HUES64 (cell line): ENCODE measurements around the gene SPON2.

Source experiments
- H3K27ac ChIP-seq: 2 replicates; pipeline ENCODE4 v1.7.0; 2013; ENCODE audit warnings: low read depth, low read length, inconsistent platforms
- H3K27me3 ChIP-seq: 2 replicates; pipeline ENCODE4 v1.6.1; 2013; ENCODE audit warnings: mild to moderate bottlenecking, low read length; ENCODE audit not compliant: insufficient read depth
- H3K36me3 ChIP-seq: 2 replicates; pipeline ENCODE4 v1.6.1; 2013; ENCODE audit warnings: mild to moderate bottlenecking, low read length; ENCODE audit not compliant: insufficient read depth
- H3K4me1 ChIP-seq: 2 replicates; pipeline ENCODE4 v1.6.1; 2013; ENCODE audit warnings: mild to moderate bottlenecking, low read length, moderate library complexity; ENCODE audit not compliant: insufficient read depth
- H3K4me3 ChIP-seq: 2 replicates; pipeline ENCODE4 v1.5.1; 2013; ENCODE audit warnings: mild to moderate bottlenecking, low read length, moderate library complexity
- H3K9ac ChIP-seq: 2 replicates; pipeline ENCODE4 v1.6.1; 2013; ENCODE audit warnings: mild to moderate bottlenecking, low read depth, low read length
- H3K9me3 ChIP-seq: 2 replicates; pipeline ENCODE4 v1.6.1; 2013; ENCODE audit warnings: low read depth, low read length; ENCODE audit not compliant: insufficient read depth
- WGBS: fragments of 150-250, 120-280 bp; methylation state at CpG from one replicate; pipeline ENCODE4 v1.1.7; 2013; ENCODE audit warnings: missing lambda C conversion rate; 5-methylcytosine and 5-hydroxymethylcytosine counted together

Gene SPON2

GRCh38 chr4:1192493-1193205 is 20.3 kb upstream of the SPON2 start:
- no peaks in the 10 kb centered on the region for H3K27me3 ChIP-seq
- no peak overlapping the region for H3K27ac ChIP-seq
- no peak overlapping the region for H3K4me3 ChIP-seq
- no peaks in the 10 kb centered on the region for H3K9me3 ChIP-seq
- H3K9ac ChIP-seq, result no peak overlapping the region
- 91% methylated on average over 13 of the region's 13 CpGs for whole genome bisulfite sequencing
- H3K36me3 ChIP-seq, result no peaks in the 10 kb centered on the region
- H3K4me1 ChIP-seq, result no peaks in the 10 kb centered on the region

- H3K9me3 ChIP-seq, result no peaks in the 10 kb centered on the region
- peaks cover 2% of the 10 kb centered on the region; the same call in 1 of the 2 replicates for H3K27me3 ChIP-seq
- no peak overlapping the region for H3K9ac ChIP-seq
- 92% methylated on average over 4 of the region's 4 CpGs for WGBS
- H3K27ac ChIP-seq, result no peak overlapping the region
- no peaks in the 10 kb centered on the region for H3K36me3 ChIP-seq
- H3K4me3 ChIP-seq, result no peak overlapping the region
- no peaks in the 10 kb centered on the region for H3K4me1 ChIP-seq
Measured at GRCh38 chr4:1192091-1192492, 19.7 kb upstream of the SPON2 start.

- Histone ChIP-seq H3K27ac (no peak overlapping the region), H3K27me3 (peaks cover 6% of the 10 kb centered on the region; the same call in 1 of the 2 replicates), H3K9me3 (no peaks in the 10 kb centered on the region), H3K4me3 (no peak overlapping the region), H3K36me3 (no peaks in the 10 kb centered on the region), H3K9ac (no peak overlapping the region), H3K4me1 (no peaks in the 10 kb centered on the region)
- 88% methylated on average over 5 of the region's 5 CpGs for WGBS
Measured at GRCh38 chr4:1191621-1192020, 19.2 kb upstream of the SPON2 start.

- Histone ChIP-seq H3K4me3 (no peak overlapping the region), H3K9ac (no peak overlapping the region), H3K27me3 (peaks cover 7% of the 10 kb centered on the region; the same call in 1 of the 2 replicates), H3K4me1 (no peaks in the 10 kb centered on the region), H3K9me3 (no peaks in the 10 kb centered on the region), H3K36me3 (no peaks in the 10 kb centered on the region), H3K27ac (no peak overlapping the region)
- 33% methylated on average over 1 of the region's 1 CpG for WGBS
Measured at GRCh38 chr4:1187182-1187581, 14.8 kb upstream of the SPON2 start.

GRCh38 chr4:1183985-1184773 is 11.8 kb upstream of the SPON2 start:
- H3K36me3 ChIP-seq, result no peaks in the 10 kb centered on the region
- H3K4me3 ChIP-seq, result no peak overlapping the region
- H3K27me3 ChIP-seq, result peaks cover 7% of the 10 kb centered on the region; the same call in 1 of the 2 replicates
- no peak overlapping the region for H3K9ac ChIP-seq
- peaks cover 20% of the 10 kb centered on the region for H3K9me3 ChIP-seq
- no peaks in the 10 kb centered on the region for H3K4me1 ChIP-seq
- no peak overlapping the region for H3K27ac ChIP-seq
- 85% methylated on average over 6 of the region's 6 CpGs for WGBS

GRCh38 chr4:1182313-1182712 is 9.9 kb upstream of the SPON2 start:
- H3K9me3 ChIP-seq, result peaks cover 20% of the 10 kb centered on the region
- no peaks in the 10 kb centered on the region for H3K4me1 ChIP-seq
- no peak overlapping the region for H3K27ac ChIP-seq
- no peak overlapping the region for H3K9ac ChIP-seq
- H3K36me3 ChIP-seq, result no peaks in the 10 kb centered on the region
- peaks cover 7% of the 10 kb centered on the region; the same call in 1 of the 2 replicates for H3K27me3 ChIP-seq
- no peak overlapping the region for H3K4me3 ChIP-seq

GRCh38 chr4:1180663-1181062 is 8.3 kb upstream of the SPON2 start:
- H3K36me3 ChIP-seq, result no peaks in the 10 kb centered on the region
- H3K4me3 ChIP-seq, result no peak overlapping the region
- H3K27me3 ChIP-seq, result no peaks in the 10 kb centered on the region
- no peak overlapping the region for H3K9ac ChIP-seq
- no peak overlapping the region for H3K27ac ChIP-seq
- peaks cover 20% of the 10 kb centered on the region for H3K9me3 ChIP-seq
- H3K4me1 ChIP-seq, result no peaks in the 10 kb centered on the region

- Histone ChIP-seq H3K9ac (no peak overlapping the region), H3K4me3 (no peak overlapping the region), H3K9me3 (peaks cover 20% of the 10 kb centered on the region), H3K4me1 (no peaks in the 10 kb centered on the region), H3K27ac (no peak overlapping the region), H3K27me3 (peaks cover under 1% of the 10 kb centered on the region), H3K36me3 (no peaks in the 10 kb centered on the region)
- 100% methylated on average over 1 of the region's 1 CpG for WGBS
Measured at GRCh38 chr4:1179976-1180375, 7.6 kb upstream of the SPON2 start.

- Histone ChIP-seq H3K36me3 (no peaks in the 10 kb centered on the region), H3K9me3 (peaks cover 20% of the 10 kb centered on the region), H3K4me3 (no peak overlapping the region), H3K27ac (no peak overlapping the region), H3K4me1 (no peaks in the 10 kb centered on the region), H3K27me3 (peaks cover 6% of the 10 kb centered on the region), H3K9ac (no peak overlapping the region)
- WGBS, result 84% methylated on average over 7 of the region's 7 CpGs
Measured at GRCh38 chr4:1179089-1179441, 6.7 kb upstream of the SPON2 start.

GRCh38 chr4:1178300-1179088 is 6.1 kb upstream of the SPON2 start:
- H3K4me3 ChIP-seq, result no peak overlapping the region
- 90% methylated on average over 11 of the region's 11 CpGs for WGBS
- no peaks in the 10 kb centered on the region for H3K4me1 ChIP-seq

More at GRCh38 chr4:1178300-1179088, 6.1 kb upstream of the SPON2 start:
- Histone ChIP-seq H3K27me3 (peaks cover 12% of the 10 kb centered on the region), H3K9me3 (peaks cover 20% of the 10 kb centered on the region), H3K27ac (no peak overlapping the region), H3K9ac (no peak overlapping the region), H3K36me3 (no peaks in the 10 kb centered on the region)
